ENCODE data around the gene SF3A2.

DNA sequence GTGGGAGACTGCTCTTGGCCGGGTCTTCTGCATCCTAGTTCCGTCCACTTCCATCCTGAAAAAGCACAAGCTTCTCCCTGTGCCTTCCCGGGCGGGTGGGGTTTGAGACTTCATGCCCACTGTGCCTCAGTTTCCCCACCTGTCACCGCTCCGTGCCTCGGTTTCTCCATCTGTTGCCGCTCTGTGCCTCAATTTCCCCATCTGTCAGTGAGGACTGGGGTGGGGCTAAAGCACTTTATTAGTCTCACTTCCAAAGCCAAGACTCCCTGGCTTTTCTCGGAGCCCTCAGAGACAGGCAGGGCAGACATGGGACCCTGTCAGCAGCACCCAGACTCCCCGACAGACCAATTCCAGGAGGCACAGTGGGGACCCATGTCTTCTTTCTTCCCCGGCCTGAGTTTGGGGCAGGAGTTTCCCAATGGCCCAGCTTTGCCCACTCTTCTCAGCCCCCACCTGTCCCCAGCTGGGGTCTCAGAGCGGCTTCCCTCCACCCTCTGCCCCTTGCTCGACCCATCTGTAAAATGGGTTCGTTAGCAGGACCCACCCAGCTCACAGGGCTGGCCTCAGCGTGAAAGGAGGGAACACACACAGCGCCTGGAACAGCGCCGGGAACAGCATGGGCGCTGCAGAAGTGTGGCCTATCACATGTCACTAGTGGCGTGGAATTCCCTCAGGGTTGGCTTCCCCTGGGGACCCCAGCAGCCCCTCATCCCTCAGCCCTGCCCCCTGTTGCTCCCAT, 49.9 kb downstream of the SF3A2 start:
- TF ChIP-seq, protein P1, sequence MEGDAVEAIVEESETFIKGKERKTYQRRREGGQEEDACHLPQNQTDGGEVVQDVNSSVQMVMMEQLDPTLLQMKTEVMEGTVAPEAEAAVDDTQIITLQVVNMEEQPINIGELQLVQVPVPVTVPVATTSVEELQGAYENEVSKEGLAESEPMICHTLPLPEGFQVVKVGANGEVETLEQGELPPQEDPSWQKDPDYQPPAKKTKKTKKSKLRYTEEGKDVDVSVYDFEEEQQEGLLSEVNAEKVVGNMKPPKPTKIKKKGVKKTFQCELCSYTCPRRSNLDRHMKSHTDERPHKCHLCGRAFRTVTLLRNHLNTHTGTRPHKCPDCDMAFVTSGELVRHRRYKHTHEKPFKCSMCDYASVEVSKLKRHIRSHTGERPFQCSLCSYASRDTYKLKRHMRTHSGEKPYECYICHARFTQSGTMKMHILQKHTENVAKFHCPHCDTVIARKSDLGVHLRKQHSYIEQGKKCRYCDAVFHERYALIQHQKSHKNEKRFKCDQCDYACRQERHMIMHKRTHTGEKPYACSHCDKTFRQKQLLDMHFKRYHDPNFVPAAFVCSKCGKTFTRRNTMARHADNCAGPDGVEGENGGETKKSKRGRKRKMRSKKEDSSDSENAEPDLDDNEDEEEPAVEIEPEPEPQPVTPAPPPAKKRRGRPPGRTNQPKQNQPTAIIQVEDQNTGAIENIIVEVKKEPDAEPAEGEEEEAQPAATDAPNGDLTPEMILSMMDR (IDR thresholded peaks at IDR 0.05 in 8 of 11, conservative IDR thresholded peaks at IDR 0.05 in 3 of 11) = no peak
- no peak for TF ChIP-seq POLR2A (IDR thresholded peaks at IDR 0.05)
- no peak for TF ChIP-seq POLR2AphosphoS5 (IDR thresholded peaks at IDR 0.05)
